Activated T-cell treated with anti-CD3 and anti-CD28 coated beads, Interleukin-2, amount 50 U/mL, for 4 hours (primary cell): ENCODE data around the gene PYGO2. TPM values are rescaled to one million over a fixed set of nuclear protein-coding genes. Genes with fewer than 3 reads are reported as not detected.
"Not testable (repeated sequence)": the region's sequence is repeated elsewhere in the genome, so short reads cannot be mapped to it uniquely, and the experiment has no call there.

Experiments used
- ATAC-seq, 2 donors: fragments of 200-7000 bp; cut with Tn5 transposase; one replicate each; pipeline ENCODE4 v1.10.0; 2021
- DNase-seq: peaks from one replicate; pipeline ENCODE4 v3.0.0-alpha.2; 2020
- H3K27me3 Mint-ChIP-seq: one replicate; pipeline ENCODE4 v1.8.0; 2021; ENCODE audit warnings: low read depth, mixed read lengths
- H3K36me3 Mint-ChIP-seq: one replicate; pipeline ENCODE4 v1.8.0; 2022; ENCODE audit warnings: mixed read lengths; ENCODE audit not compliant: insufficient read depth
- H3K4me1 Mint-ChIP-seq: one replicate; pipeline ENCODE4 v1.8.0; 2021; ENCODE audit warnings: low read depth, mixed read lengths
- H3K4me3 Mint-ChIP-seq: one replicate; pipeline ENCODE4 v1.8.0; 2021; ENCODE audit warnings: mild to moderate bottlenecking, moderate library complexity, mixed read lengths
- H3K9me3 Mint-ChIP-seq: one replicate; pipeline ENCODE4 v1.8.0; 2021; ENCODE audit warnings: mixed read lengths
- total RNA-seq, 3 donors: library from RNA; stranded (reverse); gene quantifications; one replicate each; pipeline ENCODE4 v1.2.1, GENCODE V29; 2021

Gene PYGO2
- total RNA-seq, 3 donors from 2014 or later, result 27.6 to 28.3 (median 28.1) TPM

- no peak for ATAC-seq
- H3K9me3 Mint-ChIP-seq, result no peaks in the 10 kb centered on the region
- no peaks in the 10 kb centered on the region for H3K27me3 Mint-ChIP-seq
- H3K4me3 Mint-ChIP-seq, result no peak overlapping the region
- H3K4me1 Mint-ChIP-seq, result peaks cover 25% of the 10 kb centered on the region
- no peak for DNase-seq
- peaks cover 8% of the 10 kb centered on the region for H3K36me3 Mint-ChIP-seq
Observed at GRCh38 chr1:154994269-154994587, 32.6 kb upstream of the PYGO2 start.

- Mint-ChIP-seq H3K9me3 (no peaks in the 10 kb centered on the region), H3K4me1 (peaks cover 24% of the 10 kb centered on the region), H3K27me3 (no peaks in the 10 kb centered on the region), H3K36me3 (peaks cover 12% of the 10 kb centered on the region), H3K4me3 (no peak within 1 kb of the TSS)
- DNase-seq (no peak), ATAC-seq (no peak)
Observed at GRCh38 chr1:154993572-154994268, 32.1 kb upstream of the PYGO2 start, which contains the start of gene LENEP. LENEP (plus strand) TSS chr1:154993586; CDS start chr1:154993608, 22 bp downstream.

- H3K36me3 Mint-ChIP-seq, result peaks cover 20% of the 10 kb centered on the region
- no peaks in the 10 kb centered on the region for H3K27me3 Mint-ChIP-seq
- H3K4me3 Mint-ChIP-seq, result no peak overlapping the region
- ATAC-seq, result no peak
- H3K4me1 Mint-ChIP-seq, result peaks cover 23% of the 10 kb centered on the region
- no peaks in the 10 kb centered on the region for H3K9me3 Mint-ChIP-seq
- DNase-seq, result no peak
Observed at GRCh38 chr1:154992721-154993571, 31.4 kb upstream of the PYGO2 start.

GRCh38 chr1:154990276-154990675 is 28.7 kb upstream of the PYGO2 start:
- peaks cover 21% of the 10 kb centered on the region for H3K36me3 Mint-ChIP-seq
- no peaks in the 10 kb centered on the region for H3K27me3 Mint-ChIP-seq
- H3K4me1 Mint-ChIP-seq, result peaks cover 12% of the 10 kb centered on the region
- H3K4me3 Mint-ChIP-seq, result no peak overlapping the region
- DNase-seq (no peak), ATAC-seq (no peak)
- H3K9me3 Mint-ChIP-seq, result no peaks in the 10 kb centered on the region

- no peaks in the 10 kb centered on the region for H3K9me3 Mint-ChIP-seq
- H3K27me3 Mint-ChIP-seq, result no peaks in the 10 kb centered on the region
- H3K36me3 Mint-ChIP-seq, result peaks cover 21% of the 10 kb centered on the region
- ATAC-seq, result no peak
- no peak overlapping the region for H3K4me3 Mint-ChIP-seq
- DNase-seq, result no peak
- peaks cover 15% of the 10 kb centered on the region for H3K4me1 Mint-ChIP-seq
Observed at GRCh38 chr1:154989195-154989860, 27.7 kb upstream of the PYGO2 start.

GRCh38 chr1:154988058-154988954 is 26.7 kb upstream of the PYGO2 start:
- no peak overlapping the region for H3K4me3 Mint-ChIP-seq
- H3K36me3 Mint-ChIP-seq, result peaks cover 21% of the 10 kb centered on the region
- H3K27me3 Mint-ChIP-seq, result no peaks in the 10 kb centered on the region
- no peak for DNase-seq
- no peaks in the 10 kb centered on the region for H3K9me3 Mint-ChIP-seq
- no peak for ATAC-seq
- peaks cover 20% of the 10 kb centered on the region for H3K4me1 Mint-ChIP-seq

GRCh38 chr1:154987326-154987725 is 25.7 kb upstream of the PYGO2 start:
- ATAC-seq (no peak), DNase-seq (no peak)
- peaks cover 20% of the 10 kb centered on the region for H3K4me1 Mint-ChIP-seq
- H3K4me3 Mint-ChIP-seq, result no peak overlapping the region
- peaks cover 19% of the 10 kb centered on the region for H3K36me3 Mint-ChIP-seq
- no peaks in the 10 kb centered on the region for H3K27me3 Mint-ChIP-seq
- H3K9me3 Mint-ChIP-seq, result no peaks in the 10 kb centered on the region

GRCh38 chr1:154986736-154987135 is 25.2 kb upstream of the PYGO2 start:
- H3K9me3 Mint-ChIP-seq, ATAC-seq, H3K27me3 Mint-ChIP-seq, H3K4me3 Mint-ChIP-seq, DNase-seq: not testable (repeated sequence)
- H3K4me1 Mint-ChIP-seq, result peaks cover 20% of the 10 kb centered on the region
- peaks cover 19% of the 10 kb centered on the region for H3K36me3 Mint-ChIP-seq

GRCh38 chr1:154983776-154984466 is 22.3 kb upstream of the PYGO2 start:
- Mint-ChIP-seq H3K27me3 (no peaks in the 10 kb centered on the region), H3K36me3 (peaks cover 15% of the 10 kb centered on the region), H3K4me3 (no peak overlapping the region), H3K4me1 (peaks cover 12% of the 10 kb centered on the region), H3K9me3 (no peaks in the 10 kb centered on the region)
- DNase-seq, result no peak
- ATAC-seq, result no peak

- Mint-ChIP-seq H3K4me3 (no peak within 1 kb of the TSS), H3K9me3 (no peaks in the 10 kb centered on the region), H3K36me3 (peaks cover 7% of the 10 kb centered on the region), H3K27me3 (no peaks in the 10 kb centered on the region), H3K4me1 (peaks cover 9% of the 10 kb centered on the region)
- ATAC-seq (peak; percentile 100), DNase-seq (peak; percentile 92)
Observed at GRCh38 chr1:154982897-154983648, 21.5 kb upstream of the PYGO2 start, which contains the start of gene FLAD1. FLAD1 (plus strand) TSS chr1:154983344; CDS start chr1:154983695, 351 bp downstream.

- Mint-ChIP-seq H3K4me3 (no peak overlapping the region), H3K27me3 (no peaks in the 10 kb centered on the region), H3K4me1 (peaks cover 13% of the 10 kb centered on the region), H3K9me3 (no peaks in the 10 kb centered on the region), H3K36me3 (peaks cover 8% of the 10 kb centered on the region)
- ATAC-seq (no peak), DNase-seq (no peak)
Observed at GRCh38 chr1:154982341-154982740, 20.8 kb upstream of the PYGO2 start.

GRCh38 chr1:154978360-154978759 is 16.8 kb upstream of the PYGO2 start:
- H3K4me3 Mint-ChIP-seq, result no peak overlapping the region
- H3K4me1 Mint-ChIP-seq, result peaks cover 7% of the 10 kb centered on the region
- H3K36me3 Mint-ChIP-seq, result peaks cover 8% of the 10 kb centered on the region
- DNase-seq (no peak), ATAC-seq (no peak)
- H3K27me3 Mint-ChIP-seq, result no peaks in the 10 kb centered on the region
- no peaks in the 10 kb centered on the region for H3K9me3 Mint-ChIP-seq

- not testable (repeated sequence) for H3K27me3 Mint-ChIP-seq, H3K9me3 Mint-ChIP-seq, DNase-seq, H3K4me3 Mint-ChIP-seq, ATAC-seq, H3K36me3 Mint-ChIP-seq, H3K4me1 Mint-ChIP-seq
Observed at GRCh38 chr1:154977762-154978161, 16.2 kb upstream of the PYGO2 start.
